ENCODE measurements around the gene ASH1L.
A peak's percentile ranks its signal among the peaks of the same experiment; 100 is the strongest.
"Not testable (repeated sequence)": the region's sequence is repeated elsewhere in the genome, so short reads cannot be mapped to it uniquely, and the experiment has no call there.

ASH1L gene, protein sequence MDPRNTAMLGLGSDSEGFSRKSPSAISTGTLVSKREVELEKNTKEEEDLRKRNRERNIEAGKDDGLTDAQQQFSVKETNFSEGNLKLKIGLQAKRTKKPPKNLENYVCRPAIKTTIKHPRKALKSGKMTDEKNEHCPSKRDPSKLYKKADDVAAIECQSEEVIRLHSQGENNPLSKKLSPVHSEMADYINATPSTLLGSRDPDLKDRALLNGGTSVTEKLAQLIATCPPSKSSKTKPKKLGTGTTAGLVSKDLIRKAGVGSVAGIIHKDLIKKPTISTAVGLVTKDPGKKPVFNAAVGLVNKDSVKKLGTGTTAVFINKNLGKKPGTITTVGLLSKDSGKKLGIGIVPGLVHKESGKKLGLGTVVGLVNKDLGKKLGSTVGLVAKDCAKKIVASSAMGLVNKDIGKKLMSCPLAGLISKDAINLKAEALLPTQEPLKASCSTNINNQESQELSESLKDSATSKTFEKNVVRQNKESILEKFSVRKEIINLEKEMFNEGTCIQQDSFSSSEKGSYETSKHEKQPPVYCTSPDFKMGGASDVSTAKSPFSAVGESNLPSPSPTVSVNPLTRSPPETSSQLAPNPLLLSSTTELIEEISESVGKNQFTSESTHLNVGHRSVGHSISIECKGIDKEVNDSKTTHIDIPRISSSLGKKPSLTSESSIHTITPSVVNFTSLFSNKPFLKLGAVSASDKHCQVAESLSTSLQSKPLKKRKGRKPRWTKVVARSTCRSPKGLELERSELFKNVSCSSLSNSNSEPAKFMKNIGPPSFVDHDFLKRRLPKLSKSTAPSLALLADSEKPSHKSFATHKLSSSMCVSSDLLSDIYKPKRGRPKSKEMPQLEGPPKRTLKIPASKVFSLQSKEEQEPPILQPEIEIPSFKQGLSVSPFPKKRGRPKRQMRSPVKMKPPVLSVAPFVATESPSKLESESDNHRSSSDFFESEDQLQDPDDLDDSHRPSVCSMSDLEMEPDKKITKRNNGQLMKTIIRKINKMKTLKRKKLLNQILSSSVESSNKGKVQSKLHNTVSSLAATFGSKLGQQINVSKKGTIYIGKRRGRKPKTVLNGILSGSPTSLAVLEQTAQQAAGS (N-terminal part only)

DNA sequence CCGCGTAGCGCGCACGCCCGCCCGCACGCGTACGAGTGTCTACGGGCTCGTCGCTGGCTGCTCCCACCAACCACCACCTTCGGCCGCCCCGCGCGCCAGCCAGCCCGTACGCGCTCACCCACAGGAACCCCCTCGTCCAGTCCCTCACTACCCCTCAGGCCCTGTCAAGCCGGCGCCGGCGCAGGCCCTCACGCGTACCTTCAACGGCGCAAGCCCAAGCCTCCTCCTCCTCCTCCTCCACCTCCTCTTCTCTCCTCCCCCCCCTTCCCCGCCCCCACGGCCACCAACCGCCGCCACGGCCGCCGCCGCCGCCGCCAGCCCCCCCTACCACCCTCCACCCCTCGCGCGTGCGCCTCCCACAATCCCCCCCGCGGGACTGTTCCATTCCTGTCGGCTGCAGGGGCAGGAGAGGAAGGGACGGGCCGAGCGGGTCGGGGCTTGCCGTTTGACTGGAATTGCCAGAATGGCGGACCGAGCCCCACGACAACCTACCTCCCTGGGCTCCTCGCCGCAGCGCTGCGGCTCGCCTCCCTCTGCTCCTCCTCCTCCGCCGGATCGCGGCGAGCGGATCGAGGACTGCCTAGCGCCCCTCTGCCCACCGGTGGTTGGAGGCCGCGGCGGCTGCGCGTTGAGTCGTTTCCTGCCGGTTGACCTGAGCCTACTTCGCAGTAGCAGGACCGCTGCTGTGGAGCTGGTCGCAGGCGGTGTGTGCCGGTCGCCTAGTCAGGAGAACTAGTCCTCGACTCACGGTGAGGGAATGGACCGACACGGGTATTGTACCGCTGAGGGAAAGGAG, at the start of gene ASH1L:
Gene ASH1L, minus strand, starts transcription at position 223 of the 796 bp plus-strand sequence. CDS start 41,284 bp downstream, outside the sequence.
- DNase-seq = peak; percentile 88

DNA sequence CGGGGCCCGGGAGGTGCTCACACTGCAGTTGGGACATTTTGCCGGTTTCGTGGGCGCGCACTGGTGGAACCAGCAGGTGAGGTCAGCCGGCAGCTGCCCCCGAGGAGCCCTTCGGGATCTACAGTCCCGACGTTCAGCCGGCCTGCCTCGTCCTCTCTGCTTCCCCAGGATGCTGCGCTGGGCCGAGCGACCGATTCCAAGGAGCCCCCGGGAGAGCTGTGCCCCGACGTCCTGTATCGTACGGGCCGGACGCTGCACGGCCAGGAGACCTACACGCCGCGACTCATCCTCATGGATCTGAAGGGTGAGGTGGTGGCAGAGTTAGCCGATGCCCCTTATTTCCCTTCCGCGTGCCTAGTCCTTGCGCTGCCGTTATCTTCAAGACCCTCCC, 47.6 kb upstream of the ASH1L start:
- not testable (repeated sequence) for DNase-seq

- peak; percentile 95 for DNase-seq
These were observed 47.1 kb upstream of the ASH1L start, which contains the start of gene MSTO1 for GRCh38 chr1:155609515-155610256. Gene MSTO1 (plus strand): TSS chr1:155610218. CDS start chr1:155610249, 31 bp downstream.

DNA sequence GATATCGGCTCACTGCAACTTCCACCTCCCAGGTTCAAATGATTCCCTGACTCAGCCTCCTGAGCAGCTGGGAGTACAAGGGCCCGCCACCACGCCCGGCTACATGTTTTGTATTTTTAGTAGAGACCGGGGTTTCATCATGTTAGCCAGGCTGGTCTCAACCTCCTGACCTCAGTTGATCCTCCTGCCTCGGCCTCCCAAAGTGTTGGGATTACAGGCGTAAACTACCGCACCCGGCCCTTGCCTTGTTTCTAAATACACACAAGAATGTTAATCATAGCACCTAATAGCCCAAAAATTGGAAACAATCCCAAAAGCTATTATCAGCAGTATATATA, 46.3 kb upstream of the ASH1L start:
- DNase-seq = no peak

GRCh38 chr1:155607708-155608107, 45.1 kb upstream of the ASH1L start:
- no peak for DNase-seq

DNA sequence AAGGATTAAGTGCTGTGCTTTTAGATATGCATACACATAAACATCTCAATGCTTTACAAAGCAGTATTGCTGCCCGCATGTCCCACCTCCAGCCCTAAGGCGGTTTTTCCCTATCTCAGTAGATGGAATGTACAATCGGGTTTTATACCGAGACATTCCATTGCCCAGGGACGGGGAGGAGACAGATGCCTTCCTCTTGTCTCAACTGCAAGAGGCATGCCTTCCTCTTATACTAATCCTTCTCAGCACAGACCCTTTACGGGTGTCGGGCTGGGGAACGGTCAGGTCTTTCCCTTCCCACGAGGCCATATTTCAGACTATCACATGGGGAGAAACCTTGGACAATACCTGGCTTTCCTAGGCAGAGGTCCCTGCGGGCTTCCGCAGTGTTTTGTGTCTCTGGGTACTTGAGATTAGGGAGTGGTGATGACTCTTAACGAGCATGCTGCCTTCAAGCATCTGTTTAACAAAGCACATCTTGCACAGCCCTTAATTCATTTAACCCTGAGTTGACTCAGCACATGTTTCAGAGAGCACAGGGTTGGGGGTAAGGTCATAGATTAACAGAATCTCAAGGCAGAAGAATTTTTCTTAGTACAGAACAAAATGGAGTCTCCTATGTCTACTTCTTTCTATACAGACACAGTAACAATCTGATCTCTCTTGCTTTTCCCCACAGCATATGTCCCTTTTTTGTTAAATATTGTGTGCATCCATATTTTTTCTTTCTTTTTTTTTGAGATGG, 37.4 kb upstream of the ASH1L start:
- not testable (repeated sequence) for DNase-seq

DNA sequence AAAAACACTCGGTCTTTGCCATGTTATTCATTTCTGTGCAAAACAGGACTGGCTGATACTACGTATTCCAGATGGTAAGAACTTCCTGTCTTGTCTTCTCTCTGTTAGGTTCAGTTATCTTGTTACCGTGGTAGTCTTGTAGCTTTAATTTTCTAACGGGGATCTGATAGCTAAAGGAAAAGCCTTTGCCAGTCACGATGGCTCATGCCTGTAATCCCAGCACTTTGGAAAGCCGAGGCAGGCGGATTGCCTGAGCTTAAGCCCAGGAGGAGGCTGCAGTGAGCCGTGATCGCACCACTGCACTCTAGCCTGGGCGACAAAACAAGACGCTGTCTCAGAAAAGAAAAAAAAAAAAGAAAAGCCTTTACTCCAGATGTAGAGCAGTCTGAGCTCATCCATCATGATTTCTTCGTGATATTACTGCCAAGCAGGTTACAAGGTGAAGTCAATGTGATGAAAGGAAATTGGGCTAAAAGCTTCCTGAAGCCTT, 36.3 kb upstream of the ASH1L start:
- no peak for DNase-seq

- DNase-seq = no peak
These were observed 34.3 kb upstream of the ASH1L start for GRCh38 chr1:155596864-155597263.

DNA sequence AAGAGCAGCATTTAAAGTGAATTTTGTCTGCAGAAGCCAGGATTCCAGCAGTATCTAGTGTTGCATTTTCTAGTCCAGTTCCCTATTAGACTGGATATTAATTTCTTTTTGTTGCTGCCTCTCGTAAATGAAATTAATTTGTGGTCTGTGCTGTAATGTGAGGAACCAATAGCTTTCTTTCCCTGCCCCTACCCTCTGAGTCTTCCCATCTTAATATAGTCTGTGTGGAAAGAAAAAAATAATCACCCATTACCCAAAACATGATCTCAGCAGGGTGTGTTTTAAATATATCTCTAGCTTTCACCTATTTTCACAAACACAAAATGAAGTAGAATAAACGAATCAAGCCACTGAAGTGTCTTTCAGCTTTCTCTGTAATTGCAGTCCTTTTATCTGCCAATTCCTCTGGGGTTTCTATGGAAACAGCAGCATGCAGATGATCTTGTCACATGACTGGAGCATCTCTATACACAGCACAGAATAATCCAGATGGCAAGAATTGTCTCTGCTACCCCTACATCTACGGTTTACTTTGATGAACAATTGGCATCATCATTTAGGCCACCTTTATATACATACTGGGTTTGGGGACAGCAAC, 33.4 kb upstream of the ASH1L start:
- peak; percentile 37 for DNase-seq

GRCh38 chr1:155591770-155592169, 29.2 kb upstream of the ASH1L start:
- peak; percentile 66 for DNase-seq

DNA sequence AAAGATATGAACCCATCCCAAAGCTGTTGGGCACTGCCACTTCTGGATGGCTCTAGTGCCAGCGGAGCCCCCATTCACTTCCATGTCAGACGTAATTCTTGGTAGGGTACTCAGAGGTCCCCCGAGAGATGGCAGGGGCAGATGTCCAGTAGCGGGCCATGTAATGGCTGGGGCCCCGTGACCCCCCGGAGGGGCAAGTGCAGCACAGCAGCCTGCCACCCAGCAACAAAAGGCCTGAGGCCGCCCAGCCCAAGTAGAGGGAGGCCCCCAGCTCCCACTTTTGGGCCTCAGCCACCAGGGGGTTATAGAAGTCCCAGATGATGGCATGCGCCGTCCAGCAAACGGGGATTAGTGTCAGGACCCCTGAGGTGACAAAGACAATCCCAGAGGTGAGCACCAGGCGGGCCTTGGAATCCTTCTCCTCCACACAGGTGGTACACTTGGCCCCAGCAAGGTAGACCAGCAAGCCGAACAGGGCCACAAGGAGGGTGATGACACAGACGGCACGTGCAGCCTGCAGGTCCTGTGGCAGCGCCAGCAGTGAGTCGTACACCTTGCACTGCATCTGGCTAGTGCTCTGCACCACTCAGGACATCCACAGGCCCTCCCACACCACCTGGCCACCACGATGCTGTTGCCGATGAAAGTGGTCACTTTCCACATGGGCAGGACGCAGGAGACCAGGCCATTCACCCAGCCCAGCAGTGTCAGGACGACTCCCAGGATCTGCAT, 28.1 kb upstream of the ASH1L start:
- not testable (repeated sequence) for DNase-seq

GRCh38 chr1:155589282-155589681, 26.7 kb upstream of the ASH1L start:
- DNase-seq = not testable (repeated sequence)

- not testable (repeated sequence) for DNase-seq
These were observed 21.2 kb upstream of the ASH1L start for GRCh38 chr1:155583846-155584245.

GRCh38 chr1:155575608-155576007, 13.0 kb upstream of the ASH1L start:
- DNase-seq = not testable (repeated sequence)

DNA sequence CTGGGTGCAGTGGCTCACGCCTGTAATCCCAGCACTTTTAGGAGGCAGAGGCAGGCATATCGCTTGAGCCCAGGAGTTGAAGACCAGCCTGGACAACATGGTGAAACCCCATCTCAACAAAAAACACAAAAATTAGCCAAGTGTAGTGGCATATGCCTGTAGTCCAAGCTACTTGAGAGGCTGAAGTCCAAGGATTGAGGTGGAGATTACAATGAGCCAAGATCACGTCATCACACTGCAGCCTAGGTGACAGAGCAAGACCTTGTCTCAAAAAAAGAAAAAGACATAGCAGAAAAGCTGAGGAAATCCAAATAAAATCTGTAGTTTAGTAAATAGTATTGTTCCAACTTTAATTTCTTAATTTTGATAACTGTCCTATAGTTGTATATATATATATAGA, 11.5 kb upstream of the ASH1L start:
- DNase-seq = no peak

DNA sequence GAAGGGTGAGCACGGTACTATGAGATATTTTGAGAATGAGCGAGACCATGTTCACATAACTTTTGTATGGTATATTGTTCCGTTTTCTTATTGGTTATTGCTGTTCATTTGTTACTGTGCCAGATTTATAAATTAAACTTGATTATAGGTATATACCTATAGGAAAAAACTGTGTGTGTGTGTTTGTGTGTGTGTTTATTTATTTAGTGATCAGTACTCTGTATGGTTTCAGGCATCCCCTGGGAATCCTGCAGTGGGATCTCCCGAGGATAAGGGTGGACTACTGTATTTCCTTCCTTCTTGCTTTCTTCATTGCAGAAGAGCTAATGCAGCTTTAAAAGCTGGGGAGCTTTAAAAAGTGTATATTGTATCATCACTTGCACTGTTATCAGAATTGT, 8.0 kb upstream of the ASH1L start:
- DNase-seq = no peak

DNA sequence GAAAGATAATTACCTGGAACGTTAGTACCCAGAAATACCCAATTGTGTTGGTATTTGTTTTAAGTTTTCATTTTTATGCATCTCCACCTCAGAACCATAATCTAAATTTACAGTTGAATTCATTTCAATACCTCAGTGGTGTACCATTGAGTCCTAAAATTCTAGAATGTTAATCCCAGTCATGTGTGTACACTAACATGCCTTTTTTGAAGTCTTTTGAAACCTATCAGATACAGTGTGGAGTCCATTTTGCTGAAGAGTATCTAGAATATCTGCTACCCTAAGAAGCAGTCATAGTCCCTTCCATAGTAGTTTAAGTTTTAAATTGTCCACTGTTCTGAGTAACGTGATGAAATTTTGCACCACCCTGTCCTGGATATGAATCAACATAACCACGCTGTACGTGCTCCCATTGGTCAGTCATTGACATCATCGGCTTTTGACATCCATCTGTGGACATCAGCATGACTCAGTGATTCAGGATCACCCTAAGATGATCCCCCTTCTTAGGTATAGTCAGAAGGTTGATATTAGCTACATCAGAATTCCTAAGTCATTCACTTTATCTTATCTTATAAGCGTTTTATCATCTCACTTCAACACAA, 7.5 kb upstream of the ASH1L start:
- DNase-seq = no peak

DNA sequence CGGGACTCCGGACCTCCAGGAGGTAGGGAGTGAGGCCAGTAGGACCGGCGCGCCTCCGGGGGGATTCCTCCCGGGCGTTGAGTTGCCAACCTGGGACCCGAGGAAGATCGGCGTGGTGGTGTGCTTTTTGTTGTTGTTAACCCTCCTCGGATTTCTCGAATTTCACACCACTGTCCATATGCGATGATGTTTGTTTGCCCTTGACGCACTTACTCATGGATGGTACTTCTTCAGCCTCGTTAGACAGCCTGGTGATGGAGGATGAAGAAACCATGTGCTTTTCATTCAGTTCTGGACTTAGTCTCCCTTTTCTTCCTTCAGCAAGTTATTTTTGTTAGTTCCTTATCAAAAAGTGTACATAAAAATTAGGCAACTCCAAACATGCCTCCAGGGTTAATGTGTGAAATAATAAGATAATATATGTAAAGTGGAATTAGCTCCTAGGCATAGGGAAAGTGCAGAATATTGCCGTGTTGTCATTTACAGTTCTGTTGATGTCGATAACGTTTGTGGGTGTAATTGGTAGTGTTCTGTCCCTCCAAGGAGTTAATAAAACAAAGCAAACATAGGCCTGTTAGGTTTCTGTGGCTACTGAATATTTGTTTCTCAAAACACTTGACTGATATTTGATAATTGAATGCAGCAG, 897 bp upstream of the ASH1L start:
- not testable (repeated sequence) for DNase-seq

Data from COR-L47 (cell line).